Spleen (tissue), 11 donors: Measurements from ENCODE around the gene DOCK9. TPM values are rescaled to one million over a fixed set of nuclear protein-coding genes. Genes with fewer than 3 reads are reported as not detected.

Experiments used
- DNase-seq: peaks from one replicate; pipeline ENCODE4 v3.0.0-alpha.2; 2020
- H3K27ac ChIP-seq, 8 donors: fragments of 200-600 bp; sonication (generic) in 7 of 8; 1 replicate in 4 of 8; 2 replicates in 4 of 8; pipeline versions ENCODE4 v1.5.0 to v1.8.0; 2016 to 2021; ENCODE audit warnings: inconsistent platforms in 4 of 8, mild to moderate bottlenecking in 4 of 8, moderate library complexity in 1 of 8
- H3K27me3 ChIP-seq, 7 donors: fragments of 200-600 bp; sonication (generic) in 6 of 7; replicated peaks in 1 of 7; 1 replicate in 4 of 7; 2 replicates in 3 of 7; pipeline versions ENCODE4 v1.5.0 to v1.8.0; 2016 to 2021; ENCODE audit warnings: inconsistent platforms in 3 of 7, mild to moderate bottlenecking in 1 of 7
- H3K36me3 ChIP-seq, 6 donors: fragments of 200-600 bp; sonication (generic) in 5 of 6; 1 replicate in 4 of 6; 2 replicates in 2 of 6; pipeline versions ENCODE4 v1.5.0 to v1.8.0; 2016 to 2021; ENCODE audit warnings: inconsistent platforms in 2 of 6
- H3K4me1 ChIP-seq, 6 donors: fragments of 200-600 bp; sonication (generic) in 5 of 6; 1 replicate in 3 of 6; 2 replicates in 3 of 6; pipeline versions ENCODE4 v1.5.0 to v1.8.0; 2016 to 2021; ENCODE audit warnings: inconsistent platforms in 3 of 6
- H3K4me3 ChIP-seq, 8 donors: fragments of 200-600 bp; sonication (generic) in 7 of 8; 1 replicate in 4 of 8; 2 replicates in 4 of 8; pipeline versions ENCODE4 v1.5.0 to v1.8.0; 2016 to 2021; ENCODE audit warnings: inconsistent platforms in 4 of 8, mild to moderate bottlenecking in 4 of 8, moderate library complexity in 2 of 8
- H3K9me3 ChIP-seq, 8 donors: fragments of 200-600 bp; sonication (generic) in 7 of 8; 1 replicate in 4 of 8; 2 replicates in 4 of 8; pipeline versions ENCODE4 v1.5.0 to v1.8.0; 2016 to 2021; ENCODE audit warnings: inconsistent platforms in 4 of 8
- POLR2A ChIP-seq, 3 donors: fragments of 450-650 bp; IDR thresholded peaks; one replicate each; pipeline ENCODE4 v1.5.1; 2017; ENCODE audit warnings: antibody characterized with exemption in 3 of 3, mild to moderate bottlenecking in 1 of 3
- POLR2AphosphoS5 ChIP-seq, 3 donors: sonication (generic); formaldehyde crosslinking; IDR thresholded peaks; one replicate each; pipeline ENCODE4 v1.5.1; 2017; ENCODE audit warnings: antibody characterized with exemption in 3 of 3
- WGBS, 5 donors: extraction: QIAGEN DNeasy Blood & Tissue Kit in 3 of 5; methylation state at CpG; one replicate each; pipeline versions ENCODE4 v1.1.5 to v1.1.7; 2013 to 2018; 5-methylcytosine and 5-hydroxymethylcytosine counted together
- intact Hi-C: fragments of 100-400 bp; cut with DNase I; formaldehyde crosslinking; loops from one replicate; pipeline ENCODE4 v1.15.0; 2023; ENCODE audit warnings: low total_unique reads
- polyA plus RNA-seq, 3 donors: library from polyadenylated mRNA; stranded (reverse); fragments of 200-250 nt; gene quantifications; one replicate each; pipeline ENCODE4 v1.2.1, GENCODE V29; 2013
- total RNA-seq, 7 donors: library from RNA; depleted of rRNA in 3 of 7; stranded (reverse); fragments of >200 nt in 3 of 7; fragmentation: NEBNext Ultra II Directional in 4 of 7; extraction: Animal tissue kit (Norgen Biotek cat#: 25700) in 4 of 7; gene quantifications; one replicate each; pipeline versions ENCODE4 v1.1.0 to v1.2.1, GENCODE V29; 2016 to 2021
- TF ChIP-seq, protein P1 (sequence below), 11 experiments: fragments of 200-600 bp in 7 of 11; fragments of 450-650 bp in 4 of 11; sonication (generic) in 4 of 11; IDR thresholded peaks in 8 of 11; conservative IDR thresholded peaks in 3 of 11; 1 replicate in 7 of 11; 2 replicates in 4 of 11; pipeline versions ENCODE4 v1.4.0 to v1.8.0; 2016 to 2021; ENCODE audit warnings: antibody characterized with exemption in 11 of 11, inconsistent platforms in 4 of 11, mild to moderate bottlenecking in 1 of 11
- donor health status: healthy with polysubstance abuse.
- donor health status: DM: no; HTN: no; CAD: no; lungs with moderate emphysema.
- donor health status: DM: no; HTN: no; CAD: no.
- donor health status: Bipolar disorder and iron deficiency.
- donor health status: healthy.
- donor health status: DM: no; HTN: no; CAD: no.
- donor health status: DM: yes; HTN: yes; CAD: no.

DOCK9 gene
- total and polyA plus RNA-seq, 10 donors, result 6.9 to 53.3 (median 47.6) TPM

DNA sequence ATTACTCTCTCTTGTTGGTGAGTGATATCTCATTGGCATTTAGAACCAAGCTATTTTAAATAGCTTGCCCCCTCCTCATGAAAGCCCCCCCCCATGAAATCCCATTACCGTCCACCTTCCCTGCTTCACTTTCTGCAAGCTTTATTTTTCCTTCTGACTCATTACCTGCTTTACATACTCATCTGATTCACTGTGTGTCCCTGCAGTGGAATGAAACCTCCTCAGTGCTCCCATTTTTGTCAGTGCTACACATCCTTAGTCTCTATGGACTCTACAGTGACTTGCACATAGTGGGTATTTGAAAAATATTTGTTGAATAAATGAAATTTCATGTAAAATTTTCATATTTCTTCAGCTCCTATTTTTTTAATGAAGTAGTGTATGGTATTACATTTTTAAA, 62.3 kb downstream of the DOCK9 start:
- H3K27ac ChIP-seq, result no peak overlapping the region
- DNase-seq, result no peak
- 88 to 94% (median 91%) methylated on average over 1 of the region's 1 CpG for WGBS, 5 donors
- no peak overlapping the region for H3K4me3 ChIP-seq
- no peaks in the 10 kb centered on the region for H3K9me3 ChIP-seq
- peaks cover 0 to 32% (median 0%) of the 10 kb centered on the region in 6 donors for H3K36me3 ChIP-seq
- intact Hi-C loops, result no loop called here
- no peaks in the 10 kb centered on the region for H3K27me3 ChIP-seq
- no peak for TF ChIP-seq POLR2AphosphoS5 (IDR thresholded peaks at IDR 0.05)
- TF ChIP-seq POLR2A (IDR thresholded peaks at IDR 0.05), result no peak
- TF ChIP-seq, protein P1, sequence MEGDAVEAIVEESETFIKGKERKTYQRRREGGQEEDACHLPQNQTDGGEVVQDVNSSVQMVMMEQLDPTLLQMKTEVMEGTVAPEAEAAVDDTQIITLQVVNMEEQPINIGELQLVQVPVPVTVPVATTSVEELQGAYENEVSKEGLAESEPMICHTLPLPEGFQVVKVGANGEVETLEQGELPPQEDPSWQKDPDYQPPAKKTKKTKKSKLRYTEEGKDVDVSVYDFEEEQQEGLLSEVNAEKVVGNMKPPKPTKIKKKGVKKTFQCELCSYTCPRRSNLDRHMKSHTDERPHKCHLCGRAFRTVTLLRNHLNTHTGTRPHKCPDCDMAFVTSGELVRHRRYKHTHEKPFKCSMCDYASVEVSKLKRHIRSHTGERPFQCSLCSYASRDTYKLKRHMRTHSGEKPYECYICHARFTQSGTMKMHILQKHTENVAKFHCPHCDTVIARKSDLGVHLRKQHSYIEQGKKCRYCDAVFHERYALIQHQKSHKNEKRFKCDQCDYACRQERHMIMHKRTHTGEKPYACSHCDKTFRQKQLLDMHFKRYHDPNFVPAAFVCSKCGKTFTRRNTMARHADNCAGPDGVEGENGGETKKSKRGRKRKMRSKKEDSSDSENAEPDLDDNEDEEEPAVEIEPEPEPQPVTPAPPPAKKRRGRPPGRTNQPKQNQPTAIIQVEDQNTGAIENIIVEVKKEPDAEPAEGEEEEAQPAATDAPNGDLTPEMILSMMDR (IDR thresholded peaks at IDR 0.05 in 8 of 11, conservative IDR thresholded peaks at IDR 0.05 in 3 of 11), result no peak
- peaks cover 0 to 34% (median 17%) of the 10 kb centered on the region in 6 donors for H3K4me1 ChIP-seq

DNA sequence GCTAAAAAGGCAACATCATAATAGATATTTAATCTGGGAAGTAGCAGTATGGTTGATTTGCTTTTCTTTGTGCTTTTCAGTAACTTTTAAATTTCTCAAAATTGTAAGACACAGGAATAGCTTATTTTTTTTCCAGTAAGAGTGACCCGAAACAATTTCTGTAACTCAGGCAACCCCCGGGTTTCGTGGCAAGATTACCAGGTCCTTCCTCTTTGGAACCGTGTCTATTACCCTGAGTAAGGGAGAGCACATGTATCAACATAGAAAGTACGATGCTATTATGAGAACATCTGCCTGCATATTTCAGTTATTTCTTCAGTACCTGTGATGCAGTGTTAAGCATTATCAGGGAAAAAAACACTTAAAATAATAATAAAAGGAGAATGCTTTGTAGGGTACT, 64.1 kb downstream of the DOCK9 start:
- TF ChIP-seq POLR2A (IDR thresholded peaks at IDR 0.05), result no peak
- intact Hi-C loops, result no loop called here
- Histone ChIP-seq H3K9me3 (no peaks in the 10 kb centered on the region), H3K27me3 (no peaks in the 10 kb centered on the region), H3K4me3 (no peak overlapping the region), H3K4me1 (peaks cover 0 to 28% (median 15%) of the 10 kb centered on the region in 6 donors), H3K27ac (peak overlapping the region in 2 of 8 donors; percentile 9 to 16), H3K36me3 (peaks cover 0 to 24% (median 0%) of the 10 kb centered on the region in 6 donors)
- WGBS, 5 donors, result 31 to 46% (median 36%) methylated on average over 5 of the region's 5 CpGs
- no peak for DNase-seq

DNA sequence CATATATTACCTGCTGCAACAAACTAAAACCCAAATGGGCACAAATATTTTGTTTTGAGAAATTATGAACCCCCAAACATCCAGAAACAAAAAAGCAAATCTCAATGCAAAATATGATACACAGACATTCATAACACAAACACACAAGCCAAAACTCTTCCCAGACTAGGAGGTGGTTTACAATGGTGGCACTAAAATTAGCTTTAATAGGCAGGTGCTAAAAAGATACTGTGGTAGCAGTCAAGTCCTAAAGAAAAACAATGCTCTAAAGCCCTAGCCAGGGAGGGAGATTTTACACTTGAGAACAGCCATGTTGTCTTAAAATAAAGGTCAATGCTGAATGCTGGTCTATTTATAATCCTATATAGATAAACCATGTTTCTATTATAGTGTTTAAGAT, 65.0 kb downstream of the DOCK9 start:
- intact Hi-C loops, result no loop called here
- Histone ChIP-seq H3K27me3 (no peaks in the 10 kb centered on the region), H3K36me3 (peaks cover 0 to 24% (median 0%) of the 10 kb centered on the region in 6 donors), H3K4me1 (peaks cover 0 to 20% (median 10%) of the 10 kb centered on the region in 6 donors), H3K27ac (peak overlapping the region in 2 of 8 donors; percentile 12 to 16), H3K4me3 (no peak overlapping the region), H3K9me3 (no peaks in the 10 kb centered on the region)
- TF ChIP-seq POLR2AphosphoS5 (IDR thresholded peaks at IDR 0.05), result no peak
- TF ChIP-seq, protein P1 (IDR thresholded peaks at IDR 0.05 in 8 of 11, conservative IDR thresholded peaks at IDR 0.05 in 3 of 11), result no peak
- TF ChIP-seq POLR2A (IDR thresholded peaks at IDR 0.05), result no peak
- DNase-seq, result no peak

DNA sequence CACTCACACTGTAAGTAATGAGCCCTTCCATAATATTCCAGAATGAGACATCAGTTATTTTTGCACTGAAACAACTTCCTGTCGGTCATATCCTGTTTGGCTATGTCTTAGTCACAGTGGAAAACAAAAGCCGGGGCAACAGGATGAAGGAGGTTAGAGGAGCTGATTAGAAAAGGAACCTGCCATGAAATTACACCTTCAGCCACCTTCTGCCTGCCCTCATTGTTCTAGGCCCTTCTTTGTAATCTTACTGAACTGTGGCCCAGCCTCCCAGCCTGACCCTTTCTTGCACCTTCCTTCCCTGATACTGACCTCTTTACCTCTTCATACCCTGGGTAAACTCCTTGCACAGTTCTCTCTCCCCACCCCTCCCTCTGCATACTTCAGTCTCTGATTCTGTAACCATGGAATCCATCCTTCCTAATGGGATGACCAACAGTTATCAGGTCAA, 67.3 kb downstream of the DOCK9 start:
- H3K27me3 ChIP-seq, result no peaks in the 10 kb centered on the region
- H3K36me3 ChIP-seq, result peaks cover 0 to 28% (median 0%) of the 10 kb centered on the region in 6 donors
- 8 to 19% (median 13%) methylated on average over 2 of the region's 2 CpGs for WGBS, 5 donors
- intact Hi-C loops, result no loop called here
- no peak for DNase-seq
- H3K27ac ChIP-seq, result peak overlapping the region in 7 of 8 donors; percentile 40 to 68 (median 60)
- H3K4me3 ChIP-seq, result no peak overlapping the region
- peaks cover 0 to 10% (median 6%) of the 10 kb centered on the region in 6 donors for H3K4me1 ChIP-seq
- no peaks in the 10 kb centered on the region for H3K9me3 ChIP-seq
- TF ChIP-seq, protein P1 (IDR thresholded peaks at IDR 0.05 in 8 of 11, conservative IDR thresholded peaks at IDR 0.05 in 3 of 11), result no peak
- TF ChIP-seq POLR2A (IDR thresholded peaks at IDR 0.05) (no peak), POLR2AphosphoS5 (IDR thresholded peaks at IDR 0.05) (peak in 1 of 3 donors; percentile 33)
